GOT3 (cell line): Measurements from ENCODE around the gene LCN9.
"Not testable (repeated sequence)": the region's sequence is repeated elsewhere in the genome, so short reads cannot be mapped to it uniquely, and the experiment has no call there.

Experiments used
- DNase-seq: peaks from one replicate; lab custom pipeline; 2025; ENCODE audit warnings: mixed read lengths; lab: John Stamatoyannopoulos, UW

Gene LCN9

DNA sequence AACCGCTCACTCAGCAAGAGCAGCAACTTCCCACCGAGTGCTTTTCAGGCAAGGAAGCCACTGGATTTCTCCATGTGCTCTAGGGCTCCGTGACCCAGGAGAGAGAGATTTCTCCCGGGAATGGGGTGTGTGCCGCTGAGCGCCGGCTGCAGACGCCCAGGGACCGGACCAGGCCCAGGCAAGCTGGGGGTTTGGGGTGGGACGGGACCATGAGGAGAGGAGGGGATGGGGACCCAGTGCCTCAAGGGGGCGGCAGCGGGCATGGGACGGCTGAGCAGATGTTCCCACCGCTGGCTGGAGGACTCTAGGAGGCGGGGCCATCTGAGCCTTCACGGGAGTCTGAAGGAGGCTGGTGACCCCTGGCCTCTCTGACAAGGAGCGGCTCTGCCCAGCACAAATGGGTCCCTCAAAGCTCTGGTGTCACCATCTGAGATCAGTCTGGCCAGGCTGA lies 8.5 kb downstream of the LCN9 start:
- DNase-seq, result no peak

DNA sequence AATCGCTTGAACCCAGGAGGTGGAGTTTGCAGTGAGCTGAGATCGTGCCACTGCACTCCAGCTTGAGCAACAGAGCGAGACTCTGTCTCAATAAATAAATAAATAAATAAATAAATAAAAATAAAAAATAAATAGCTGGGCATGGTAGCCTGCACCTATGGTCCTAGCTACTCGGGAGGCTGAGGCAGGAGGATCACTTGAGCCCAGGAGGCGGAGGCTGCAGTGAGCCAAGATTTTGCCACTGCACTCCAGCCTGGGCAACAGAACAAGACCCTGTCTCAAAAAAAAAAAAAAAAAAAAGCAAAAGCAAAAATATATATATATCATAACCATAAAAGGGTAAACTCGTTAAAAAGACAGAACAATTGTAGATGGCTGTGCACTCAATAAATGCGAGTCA lies 9.7 kb downstream of the LCN9 start:
- not testable (repeated sequence) for DNase-seq

DNA sequence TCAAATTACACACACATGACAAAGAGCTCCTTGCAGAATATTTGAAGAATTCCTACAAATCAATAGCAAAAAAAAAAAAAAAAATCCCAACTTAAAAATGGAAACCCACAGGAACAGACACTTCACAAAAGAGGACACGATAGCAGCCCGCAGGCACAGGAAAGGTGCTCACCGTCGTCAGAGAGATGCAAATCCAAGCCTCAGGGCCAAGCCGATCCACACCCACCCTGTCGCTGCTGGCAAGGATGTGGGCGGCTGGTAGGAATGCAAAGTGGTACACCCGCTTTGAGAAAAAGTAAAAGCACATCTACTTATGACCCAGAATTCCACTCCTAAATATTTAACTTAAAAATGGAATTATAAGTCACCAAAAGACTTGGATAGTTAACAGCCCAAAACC lies 10.8 kb downstream of the LCN9 start:
- no peak for DNase-seq

DNA sequence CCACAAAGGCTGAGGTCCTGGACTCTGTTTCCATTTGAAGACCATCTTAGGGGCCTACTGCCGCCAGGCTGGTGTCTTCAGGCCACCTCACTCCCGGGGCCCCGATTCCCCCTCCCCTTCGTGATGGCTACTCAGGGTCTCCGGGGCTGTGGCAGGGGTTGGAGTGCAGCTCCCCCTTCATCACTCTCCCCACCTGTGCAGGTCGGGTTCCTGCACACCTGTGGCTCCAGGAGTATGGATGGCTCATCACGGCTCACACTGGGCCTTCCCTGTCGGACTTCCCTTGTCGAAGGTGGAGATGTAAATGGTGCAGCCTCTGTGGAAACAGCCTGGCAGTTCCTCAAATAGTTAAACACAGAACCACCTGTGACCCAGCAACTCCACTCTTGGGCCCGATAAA lies 11.9 kb downstream of the LCN9 start:
- DNase-seq, result no peak

DNA sequence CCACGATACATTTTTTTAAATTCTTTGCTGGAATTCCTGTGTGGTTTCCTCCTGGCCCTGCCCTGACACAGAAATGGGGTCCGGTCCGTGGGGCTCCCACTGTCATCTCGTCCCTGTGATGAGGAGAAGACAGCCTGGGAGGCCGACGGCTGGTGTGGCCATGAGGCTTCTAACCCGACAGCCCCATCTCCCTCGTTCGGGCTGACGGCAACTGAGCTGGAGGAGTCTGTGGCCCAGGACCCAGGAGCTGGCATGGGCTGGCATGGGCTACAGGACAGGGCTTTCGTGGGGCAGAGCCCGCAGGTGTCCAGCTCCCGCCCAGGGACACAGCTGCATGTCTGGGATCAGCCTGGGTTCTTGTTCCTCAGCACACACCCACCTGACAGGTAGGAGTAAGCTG lies 13.8 kb downstream of the LCN9 start:
- no peak for DNase-seq

DNA sequence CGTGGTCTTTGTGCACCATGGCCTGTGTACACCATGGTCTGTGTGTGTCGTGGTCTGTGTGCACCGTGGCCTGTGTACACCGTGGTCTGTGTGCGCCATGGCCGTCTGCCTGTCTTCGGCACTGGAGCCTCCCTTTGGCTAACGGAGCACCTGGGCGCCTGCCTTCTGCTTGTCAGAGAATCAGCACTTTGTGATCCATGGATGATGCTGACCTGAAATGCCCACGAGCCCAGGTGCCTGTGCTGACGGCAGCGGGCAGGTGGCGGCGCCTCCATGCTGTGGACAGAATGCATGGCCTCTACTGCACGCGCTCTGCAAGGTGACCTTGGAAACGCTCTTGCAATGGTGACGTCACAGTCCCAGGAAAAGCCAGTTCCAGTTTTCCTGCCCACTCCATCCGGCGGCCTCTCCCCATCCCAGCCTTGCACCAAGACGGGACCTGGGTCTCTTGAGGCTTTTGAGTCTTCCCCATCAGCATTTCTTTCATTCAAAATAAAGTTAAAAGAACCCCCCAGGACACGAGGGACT lies 14.6 kb downstream of the LCN9 start:
- DNase-seq, result no peak

DNA sequence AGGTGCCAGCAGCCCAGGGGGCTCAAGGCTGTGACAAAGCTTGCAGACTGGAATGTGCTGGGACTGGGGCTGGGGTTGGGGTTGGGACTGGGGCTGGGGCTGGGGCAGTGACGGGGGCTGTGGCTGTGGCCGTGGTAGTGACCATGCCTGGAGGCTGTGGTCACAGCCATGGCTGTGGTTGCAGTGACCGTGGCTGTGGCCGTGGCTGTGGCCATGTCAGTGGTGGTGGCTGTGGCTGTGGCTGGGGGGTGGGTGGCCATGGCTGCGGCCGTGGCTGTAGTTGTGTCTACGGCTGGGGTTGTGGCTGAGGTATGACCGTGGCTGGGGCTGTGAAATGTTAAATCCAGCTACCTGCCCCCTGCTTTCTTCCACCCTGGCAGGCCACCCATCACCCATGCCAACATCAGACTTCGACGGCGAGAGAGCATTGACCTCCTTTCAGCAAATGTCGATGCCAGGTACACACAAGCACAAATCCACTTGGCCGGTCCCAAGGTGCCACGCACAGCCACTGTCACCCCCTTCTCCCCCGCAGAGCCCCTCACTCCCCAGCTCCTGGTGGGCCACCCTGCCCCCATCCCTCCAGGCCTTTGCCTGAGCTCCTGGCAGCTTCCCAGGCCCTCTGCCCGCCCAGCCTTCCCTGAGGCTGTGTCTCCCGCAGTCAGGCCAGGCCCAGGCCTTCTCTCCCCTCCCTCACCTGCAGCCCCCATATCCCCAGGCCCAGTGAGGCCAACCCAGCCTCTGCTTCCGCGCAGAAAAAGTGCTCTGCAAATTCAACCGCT lies 15.3 kb downstream of the LCN9 start:
- DNase-seq, result no peak

DNA sequence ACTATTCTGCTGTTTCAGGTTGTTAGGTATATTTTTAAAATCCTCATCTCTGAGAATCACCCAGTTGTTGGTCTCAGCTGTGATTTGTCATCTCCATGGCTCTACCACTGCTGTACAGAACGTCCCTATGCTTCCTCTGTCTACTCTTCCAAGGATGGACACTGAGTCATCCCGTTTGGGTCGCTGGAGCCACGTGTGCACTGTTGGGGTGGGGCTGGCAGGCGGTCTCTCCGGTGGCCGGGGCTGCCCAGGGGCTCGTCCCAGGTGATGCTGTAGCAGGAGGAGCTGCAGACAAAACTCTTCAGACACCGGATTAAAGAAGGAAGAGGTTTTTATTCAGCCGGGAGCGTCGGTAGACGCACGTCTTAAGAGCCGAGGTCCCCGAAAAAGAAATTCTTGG lies 16.9 kb downstream of the LCN9 start:
- DNase-seq, result no peak

DNA sequence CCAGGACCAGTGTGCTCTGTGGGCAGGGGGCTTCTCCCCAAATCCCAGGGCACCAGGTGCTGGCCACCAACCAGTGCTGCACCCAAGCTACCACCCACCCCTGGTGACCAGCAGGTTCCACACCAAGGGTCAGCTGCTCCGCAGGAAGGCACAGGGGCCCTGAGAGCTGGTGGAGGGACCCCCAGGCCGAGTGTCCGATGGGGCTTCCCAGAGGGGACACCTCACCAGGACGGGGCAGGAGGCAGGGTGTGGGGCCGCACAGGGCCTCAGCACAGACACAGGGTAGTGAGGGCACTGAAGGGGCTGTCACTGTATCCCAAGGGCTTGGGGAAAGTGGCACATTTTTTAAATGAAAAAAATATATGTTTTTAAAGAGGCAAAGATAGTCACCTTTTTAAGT lies 18.1 kb downstream of the LCN9 start:
- DNase-seq, result no peak

DNA sequence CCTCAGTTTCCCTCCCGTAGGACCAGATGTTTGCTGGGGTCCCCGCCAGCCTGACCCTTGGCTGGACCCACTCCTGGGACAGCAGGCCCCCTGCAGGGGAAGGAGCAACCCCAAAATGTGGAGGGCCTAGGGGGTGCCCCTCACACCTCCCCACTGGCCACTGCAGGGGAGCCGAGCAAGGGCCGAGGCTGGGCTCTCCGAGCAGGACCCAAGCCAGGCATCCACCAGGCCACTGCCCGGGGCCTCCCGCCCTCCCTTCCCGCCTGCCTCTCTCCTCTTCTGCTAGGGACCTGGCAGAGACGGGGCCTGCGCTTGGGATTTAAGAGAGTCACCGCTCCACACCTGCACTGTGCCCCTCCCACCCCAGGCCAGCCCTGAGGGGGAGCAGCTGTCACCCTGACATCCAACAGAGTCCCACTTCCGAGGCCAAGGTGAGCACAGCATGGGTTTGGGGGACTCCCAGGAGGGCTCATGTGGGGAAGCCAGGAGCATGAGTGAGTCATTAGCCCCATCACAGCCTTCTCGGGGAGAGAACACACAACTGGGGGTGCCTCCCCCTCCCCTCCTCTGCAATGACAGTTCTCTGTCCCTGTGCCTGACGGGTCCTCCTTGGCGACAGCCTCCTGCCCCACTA lies 20.4 kb downstream of the LCN9 start:
- no peak for DNase-seq

DNA sequence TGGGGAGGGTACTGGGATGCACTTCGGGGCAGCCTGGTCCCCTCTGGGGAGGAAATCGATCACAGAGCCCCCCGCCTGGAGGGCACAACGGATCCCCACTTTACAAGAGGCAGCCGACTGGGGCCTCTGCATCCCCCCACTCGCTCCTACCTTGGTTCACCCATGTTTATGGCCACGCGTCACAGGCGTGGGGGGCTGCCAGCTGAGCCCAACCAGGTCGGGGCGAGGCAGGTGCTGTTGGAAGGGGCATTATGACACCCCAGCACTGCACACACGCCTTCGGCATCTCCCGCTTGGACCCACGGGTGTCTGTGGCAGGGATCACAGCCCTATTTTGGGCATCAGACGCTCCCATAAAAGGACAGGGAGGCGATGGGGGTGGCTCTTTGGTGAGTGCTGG lies 21.6 kb downstream of the LCN9 start:
- no peak for DNase-seq

DNA sequence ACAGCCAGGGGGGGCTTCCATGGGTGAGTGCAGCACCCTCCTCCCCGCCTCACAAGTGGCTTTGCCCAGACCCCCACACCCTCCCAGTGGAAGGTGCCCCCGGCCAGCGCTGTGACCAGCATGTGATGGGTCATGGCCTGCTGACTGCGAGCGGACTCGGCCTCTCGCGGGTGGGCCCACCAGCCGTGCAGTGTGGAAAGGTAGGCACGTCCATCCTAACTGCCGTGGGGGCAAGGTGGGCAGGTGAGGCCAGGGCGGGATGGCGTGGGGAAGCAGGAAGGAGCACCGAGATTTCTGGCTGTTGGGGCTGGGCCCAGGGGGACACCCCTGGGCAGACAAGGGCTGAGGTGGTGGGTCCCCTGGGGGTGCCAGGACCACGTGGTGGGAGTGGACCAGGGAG lies 24.1 kb downstream of the LCN9 start:
- no peak for DNase-seq

DNA sequence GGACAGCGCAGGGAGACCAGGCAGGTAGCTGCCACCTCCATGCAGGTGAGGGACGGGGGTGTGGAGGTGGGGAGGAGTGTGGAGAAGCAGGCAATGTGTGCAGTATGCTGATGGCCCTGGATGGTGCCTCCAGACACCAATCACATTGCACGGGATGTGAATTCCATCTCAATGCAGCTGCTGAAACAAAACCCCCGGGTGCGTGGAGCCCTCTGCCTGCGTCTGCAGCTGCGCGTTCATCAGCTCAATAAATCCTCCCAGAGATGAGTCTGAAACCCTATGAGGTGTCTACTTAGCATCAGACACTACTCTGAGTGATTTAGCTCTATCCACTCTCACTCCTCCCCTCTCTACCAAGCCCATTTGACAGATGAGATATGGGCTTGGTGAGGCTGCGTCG lies 25.9 kb downstream of the LCN9 start:
- no peak for DNase-seq

DNA sequence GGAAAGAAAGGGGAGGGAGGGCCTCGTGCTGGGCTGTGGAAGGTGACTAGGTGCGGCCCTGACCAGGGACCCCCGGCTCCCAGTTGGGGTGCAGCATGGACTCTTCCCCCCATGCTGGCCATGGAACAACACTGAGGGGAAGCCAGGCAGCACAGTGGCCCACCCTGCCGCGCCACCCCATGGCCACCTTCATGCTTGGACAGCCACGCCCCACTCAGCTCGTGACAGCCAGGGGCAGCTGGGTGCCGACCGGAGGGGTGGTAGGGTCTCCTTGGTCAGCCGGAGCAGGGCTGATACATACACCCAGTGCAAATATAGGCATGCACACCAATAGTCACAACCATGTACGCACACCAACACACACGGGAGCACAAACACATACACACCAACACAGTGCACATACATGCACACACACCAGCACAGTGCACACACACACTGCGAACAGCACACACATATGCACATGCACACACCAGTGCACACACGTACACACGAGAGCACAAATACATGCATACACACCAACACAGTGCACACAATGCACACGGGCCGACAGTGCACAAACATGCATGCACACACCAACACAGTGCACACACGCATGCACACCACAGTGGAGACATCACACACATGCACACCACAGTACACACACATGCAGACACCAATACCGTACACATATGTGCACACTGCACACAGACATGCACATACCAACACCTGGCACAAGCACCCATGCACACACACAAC lies 27.9 kb downstream of the LCN9 start:
- DNase-seq, result no peak

DNA sequence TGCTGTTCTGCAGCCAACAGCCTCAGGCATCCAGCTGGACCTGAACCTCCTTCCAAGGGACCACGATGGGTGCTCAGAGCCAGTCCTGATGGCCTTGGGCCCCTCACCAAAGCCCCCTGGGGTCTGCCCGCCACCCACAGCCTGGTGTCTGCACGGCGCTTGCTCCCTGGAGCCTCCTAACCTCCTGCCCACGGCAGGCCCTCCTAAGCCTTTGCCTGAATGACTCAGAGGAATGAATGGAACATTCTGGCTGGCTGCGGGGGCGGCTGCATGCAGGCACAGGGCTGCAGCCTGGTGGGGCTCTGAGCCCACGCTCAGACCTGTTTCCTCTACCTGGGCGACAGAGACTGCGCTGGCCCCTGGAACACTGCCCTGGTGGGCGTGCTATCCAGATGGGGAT lies 29.3 kb downstream of the LCN9 start:
- no peak for DNase-seq

DNA sequence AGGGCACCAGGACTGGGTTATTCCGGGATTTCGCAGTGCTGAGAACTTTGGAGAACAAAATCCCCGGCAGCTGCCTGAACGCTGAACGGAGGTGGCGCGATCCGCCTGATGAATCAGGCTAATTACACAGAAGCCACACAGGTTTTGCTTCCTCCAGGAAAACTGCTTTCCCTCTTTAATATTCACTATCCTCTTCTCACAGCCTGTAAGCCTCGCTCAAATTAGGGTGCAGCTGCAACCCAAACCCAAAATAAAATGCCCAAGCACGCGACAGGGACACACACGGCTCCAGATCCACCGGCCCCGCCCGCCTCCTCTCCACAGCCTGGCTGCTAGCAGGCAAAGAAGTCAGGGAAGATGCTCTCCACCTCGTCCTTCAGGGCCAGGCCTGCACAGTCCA lies 30.2 kb downstream of the LCN9 start:
- DNase-seq, result no peak

DNA sequence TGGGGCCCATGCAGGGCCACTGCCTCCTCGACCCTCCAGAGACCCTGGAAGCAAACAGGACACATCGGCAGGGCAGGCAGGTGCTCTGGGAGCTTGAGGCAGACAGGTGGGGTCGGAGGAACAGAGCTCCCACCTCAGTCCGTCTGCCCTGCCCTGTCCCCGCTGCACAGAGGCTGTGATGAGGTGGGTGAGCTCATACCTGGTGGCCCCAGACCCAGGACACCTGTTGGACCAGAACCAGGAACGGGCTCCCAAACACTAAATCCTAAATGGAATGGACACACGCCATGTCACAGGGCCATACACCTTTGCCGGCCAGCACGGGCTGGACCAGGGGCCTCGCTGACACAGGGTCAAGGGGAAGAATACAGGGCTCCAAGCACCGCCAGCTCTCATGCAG lies 30.7 kb downstream of the LCN9 start:
- no peak for DNase-seq

DNA sequence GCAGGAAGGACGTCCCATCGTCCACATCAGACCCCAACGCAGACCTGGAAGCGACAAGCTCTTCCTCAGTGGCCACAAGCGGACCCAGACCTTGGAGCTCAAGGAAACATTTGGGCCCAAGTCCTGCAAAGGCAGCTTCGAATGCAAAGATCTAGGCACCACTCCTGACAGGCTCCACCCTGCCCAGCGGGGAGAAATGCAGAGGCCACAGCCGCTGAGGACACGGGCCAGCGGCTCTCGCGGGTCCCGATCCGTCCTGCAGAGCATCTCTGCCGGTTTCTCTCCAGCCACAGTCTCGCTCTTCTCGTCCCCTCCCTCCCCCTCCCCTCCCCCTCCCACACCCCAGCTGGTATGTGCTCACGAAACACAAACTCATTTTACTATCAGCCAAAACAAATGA lies 31.3 kb downstream of the LCN9 start:
- no peak for DNase-seq

DNA sequence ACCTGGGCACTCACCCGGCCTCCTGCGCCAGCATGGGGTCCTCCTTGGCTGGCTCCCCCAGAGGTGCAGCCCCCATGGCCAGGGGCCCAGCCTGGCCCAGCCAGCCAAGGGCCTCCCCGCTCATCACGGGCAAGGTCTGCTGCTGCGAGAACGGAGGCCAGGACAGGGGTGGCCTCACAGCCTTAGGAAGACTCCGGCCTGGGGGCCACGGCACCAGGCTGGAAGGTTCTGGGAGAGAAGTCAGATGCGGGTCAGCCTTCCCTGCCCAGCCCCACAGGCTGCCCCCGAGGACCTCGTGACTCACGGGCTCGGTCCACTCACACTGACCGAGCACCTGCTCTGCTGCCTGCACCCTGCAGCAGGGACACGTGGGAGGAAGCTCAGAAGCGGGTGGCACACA lies 31.9 kb downstream of the LCN9 start:
- no peak for DNase-seq

DNA sequence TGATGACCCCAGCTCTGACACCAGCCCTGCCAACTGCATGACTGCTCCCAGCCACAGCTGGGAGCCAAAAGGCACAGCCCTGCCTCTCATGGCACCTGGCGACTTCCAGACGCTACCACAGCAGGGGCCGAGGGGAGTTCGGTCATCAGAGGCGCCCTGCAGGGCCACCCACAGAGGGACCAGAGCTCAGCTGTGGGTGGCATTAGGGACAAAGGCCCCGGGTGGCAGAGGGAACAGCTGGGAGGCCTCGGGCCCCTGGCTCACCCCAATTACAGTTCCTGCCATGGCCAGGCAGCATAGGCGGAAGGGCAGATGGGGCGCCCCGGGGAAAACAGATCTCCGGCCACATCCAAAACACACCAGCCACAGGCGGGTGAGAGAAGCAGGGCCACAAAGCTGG lies 32.5 kb downstream of the LCN9 start:
- DNase-seq, result no peak

DNA sequence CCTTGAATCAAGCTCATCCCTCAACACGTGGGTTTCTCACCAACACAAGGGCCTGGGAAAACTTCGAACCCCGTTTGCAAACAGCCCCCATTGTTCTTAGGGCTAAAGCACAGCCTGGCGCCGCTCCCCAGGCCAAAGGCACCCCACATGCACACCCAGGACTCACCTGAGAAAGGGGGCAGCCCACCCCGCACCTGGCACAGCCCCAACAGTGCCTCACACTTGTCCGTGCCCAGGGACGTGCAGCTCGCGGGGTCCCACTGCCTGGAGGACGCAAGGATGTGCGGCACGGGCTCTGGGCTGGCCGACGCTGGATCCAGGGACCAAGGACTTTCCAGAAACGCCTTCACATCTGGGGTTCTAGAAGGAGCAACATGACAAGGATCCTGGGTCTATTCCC lies 33.3 kb downstream of the LCN9 start:
- DNase-seq, result no peak

DNA sequence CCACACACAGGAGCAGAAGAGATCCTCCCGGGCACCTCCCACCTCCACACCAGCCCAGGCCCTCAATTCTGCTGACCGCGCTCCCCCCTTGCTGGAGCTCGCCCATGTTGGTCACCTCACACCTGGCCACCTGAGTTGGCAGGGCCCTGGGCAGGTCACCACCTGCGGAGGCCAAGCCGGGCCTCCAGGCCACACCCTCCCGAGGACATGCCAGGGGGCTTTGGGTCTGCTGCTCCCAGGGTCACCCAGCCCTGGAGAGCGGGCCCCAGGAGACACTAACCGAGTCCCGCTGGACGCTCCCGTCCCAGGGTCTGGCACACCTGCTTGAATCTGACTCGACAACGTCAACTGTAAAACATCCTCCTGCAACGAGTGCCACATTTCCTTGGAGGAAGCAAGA lies 34.1 kb downstream of the LCN9 start:
- no peak for DNase-seq

DNA sequence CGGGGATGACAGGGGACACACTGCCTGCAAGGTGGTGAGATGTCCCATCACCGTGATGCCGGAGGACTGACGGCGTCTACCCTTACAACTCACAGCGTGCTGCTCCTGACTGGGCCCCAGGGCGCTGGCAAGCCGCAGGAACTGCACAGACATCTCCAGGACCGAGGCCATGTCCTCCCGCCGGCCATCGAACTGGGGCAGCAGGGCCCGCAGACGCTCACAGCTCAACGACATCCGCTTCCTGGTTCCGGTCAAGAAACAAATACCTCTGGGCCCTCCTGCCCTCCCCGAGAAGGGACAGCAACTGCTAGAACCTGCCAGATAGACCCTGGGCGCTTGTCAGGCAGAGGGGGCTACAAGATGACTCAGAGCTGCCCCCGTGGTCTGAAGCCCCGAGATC lies 35.1 kb downstream of the LCN9 start:
- DNase-seq, result no peak
